GM08714 (cell line): Measurements from ENCODE around the gene KCNQ1.

Experiments
- H3K4me3 ChIP-seq: fragments of 200-500 bp; sonication (Bioruptor generic); 2 replicates; pipeline ENCODE4 v1.5.1; 2014; ENCODE audit warnings: mild to moderate bottlenecking, low read length, inconsistent platforms
- ZNF274 ChIP-seq: IDR thresholded peaks from 2 replicates; pipeline ENCODE4 v1.6.1; 2012; ENCODE audit warnings: mild to moderate bottlenecking, low read depth, low read length

The KCNQ1 gene

GRCh38 chr11:2688381-2689231 lies 243.8 kb downstream of the KCNQ1 start:
- TF ChIP-seq ZNF274, result no peak
- no peak overlapping the region for H3K4me3 ChIP-seq

DNA sequence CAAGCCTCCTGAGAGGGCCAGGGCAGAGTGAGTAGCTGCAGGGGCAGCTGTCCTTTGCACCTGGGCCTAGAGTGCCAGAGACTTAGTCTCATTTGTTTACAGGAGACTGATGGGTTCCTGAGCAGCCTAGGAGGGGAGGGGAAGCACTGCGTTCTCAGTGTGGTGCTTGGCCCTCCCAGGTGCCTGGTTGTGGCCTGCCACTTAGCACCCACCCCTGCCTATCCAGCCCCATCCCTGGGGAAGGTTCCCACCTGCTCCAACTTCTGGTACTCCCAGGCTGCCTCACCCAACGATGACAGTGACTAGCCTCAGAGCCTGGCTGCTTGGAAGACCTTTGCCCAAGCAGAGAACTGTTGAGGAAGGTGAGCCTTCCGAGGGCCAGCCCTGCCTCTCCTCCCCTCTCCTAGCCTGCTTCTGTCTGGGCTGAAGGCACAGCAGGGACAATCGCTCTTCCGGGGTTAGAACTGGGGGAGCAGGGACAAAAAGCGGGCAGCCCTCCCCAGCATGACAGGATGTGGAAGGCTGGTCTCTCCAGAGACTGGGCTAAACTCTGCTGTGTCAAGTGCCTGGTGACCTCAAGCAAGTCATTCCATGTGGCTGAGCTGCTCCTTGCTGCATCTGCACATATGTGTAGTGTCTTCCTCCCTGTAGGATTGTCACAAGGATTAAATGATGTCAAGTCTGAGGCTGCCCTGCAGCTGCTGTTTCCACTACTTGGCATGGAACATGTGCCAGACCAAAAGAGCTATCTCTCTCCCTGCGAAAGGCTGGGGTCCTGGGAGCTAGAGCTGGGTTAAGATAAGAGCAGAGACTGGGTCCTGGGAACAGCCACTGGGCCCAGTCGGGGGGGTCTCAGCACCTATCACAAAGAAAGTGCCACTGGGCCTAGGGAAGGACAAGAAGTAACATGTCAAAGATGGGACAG lies 245.1 kb downstream of the KCNQ1 start:
- TF ChIP-seq ZNF274, result no peak
- H3K4me3 ChIP-seq, result no peak overlapping the region

- no peak overlapping the region for H3K4me3 ChIP-seq
- no peak for TF ChIP-seq ZNF274
Measured at GRCh38 chr11:2690596-2691354, 246.0 kb downstream of the KCNQ1 start.

GRCh38 chr11:2691355-2691761 lies 246.6 kb downstream of the KCNQ1 start:
- no peak overlapping the region for H3K4me3 ChIP-seq
- no peak for TF ChIP-seq ZNF274

DNA sequence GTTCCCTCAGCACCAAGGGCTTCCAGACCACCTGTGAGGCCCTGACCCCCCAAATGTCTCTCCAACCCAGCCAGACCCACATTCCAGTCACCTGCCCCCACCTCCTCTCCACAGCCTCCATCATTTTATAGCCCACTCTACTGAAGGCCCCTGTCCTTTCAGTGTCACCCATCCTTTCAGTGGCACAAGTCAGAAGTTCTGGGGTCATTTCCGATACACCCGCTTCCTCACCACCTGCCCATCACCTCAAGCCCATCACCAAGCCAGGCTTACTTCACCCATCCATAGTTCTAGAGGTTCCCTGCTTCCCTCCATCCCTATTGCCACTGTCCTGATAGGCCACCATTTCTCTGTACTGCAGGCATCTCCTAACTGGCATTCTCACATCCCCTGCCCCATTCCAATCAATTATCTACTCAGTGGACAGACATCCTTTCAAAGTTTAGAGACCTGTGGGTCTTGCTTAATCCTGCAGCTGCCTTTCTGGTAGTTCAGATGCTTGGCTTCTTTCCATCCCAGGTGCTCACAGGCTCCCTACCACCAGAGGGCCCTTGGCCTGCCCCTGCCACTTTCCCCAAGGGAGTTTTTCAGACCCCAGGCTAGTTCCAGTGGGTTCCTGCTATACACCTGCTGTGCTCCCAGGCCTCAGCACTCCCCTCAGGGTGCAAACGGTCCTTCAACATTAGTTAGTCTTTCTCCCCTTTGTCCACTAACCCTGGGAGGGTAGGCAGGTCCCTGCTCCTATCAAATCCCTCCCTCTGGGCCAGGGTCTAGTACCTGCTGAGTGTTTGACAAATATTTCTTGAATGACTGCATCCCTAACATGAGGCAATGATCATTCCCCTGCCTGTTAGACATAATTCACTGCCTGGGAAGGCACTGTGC lies 247.4 kb downstream of the KCNQ1 start:
- no peak for TF ChIP-seq ZNF274
- H3K4me3 ChIP-seq, result no peak overlapping the region

GRCh38 chr11:2693271-2694261 lies 248.8 kb downstream of the KCNQ1 start:
- H3K4me3 ChIP-seq, result no peak overlapping the region
- no peak for TF ChIP-seq ZNF274

DNA sequence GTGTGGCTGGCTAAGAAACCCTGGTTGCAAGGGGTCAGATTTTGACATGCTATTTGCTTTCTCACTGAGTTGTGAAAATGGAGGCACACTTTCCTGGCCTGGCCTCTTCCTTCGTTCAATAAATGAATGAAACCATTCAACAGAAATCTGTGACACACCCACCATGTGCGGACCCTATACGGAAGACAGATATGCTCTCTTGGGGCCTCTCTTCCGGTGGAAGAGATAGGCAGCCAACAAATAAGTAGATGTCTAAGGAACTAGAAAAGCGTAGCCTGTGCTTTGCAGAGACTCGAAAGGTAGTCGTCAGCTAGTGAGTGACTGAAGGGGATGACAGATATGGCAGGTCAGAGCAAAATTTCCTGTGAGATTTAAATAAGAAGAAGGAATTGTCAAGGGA lies 249.7 kb downstream of the KCNQ1 start:
- no peak overlapping the region for H3K4me3 ChIP-seq
- no peak for TF ChIP-seq ZNF274

DNA sequence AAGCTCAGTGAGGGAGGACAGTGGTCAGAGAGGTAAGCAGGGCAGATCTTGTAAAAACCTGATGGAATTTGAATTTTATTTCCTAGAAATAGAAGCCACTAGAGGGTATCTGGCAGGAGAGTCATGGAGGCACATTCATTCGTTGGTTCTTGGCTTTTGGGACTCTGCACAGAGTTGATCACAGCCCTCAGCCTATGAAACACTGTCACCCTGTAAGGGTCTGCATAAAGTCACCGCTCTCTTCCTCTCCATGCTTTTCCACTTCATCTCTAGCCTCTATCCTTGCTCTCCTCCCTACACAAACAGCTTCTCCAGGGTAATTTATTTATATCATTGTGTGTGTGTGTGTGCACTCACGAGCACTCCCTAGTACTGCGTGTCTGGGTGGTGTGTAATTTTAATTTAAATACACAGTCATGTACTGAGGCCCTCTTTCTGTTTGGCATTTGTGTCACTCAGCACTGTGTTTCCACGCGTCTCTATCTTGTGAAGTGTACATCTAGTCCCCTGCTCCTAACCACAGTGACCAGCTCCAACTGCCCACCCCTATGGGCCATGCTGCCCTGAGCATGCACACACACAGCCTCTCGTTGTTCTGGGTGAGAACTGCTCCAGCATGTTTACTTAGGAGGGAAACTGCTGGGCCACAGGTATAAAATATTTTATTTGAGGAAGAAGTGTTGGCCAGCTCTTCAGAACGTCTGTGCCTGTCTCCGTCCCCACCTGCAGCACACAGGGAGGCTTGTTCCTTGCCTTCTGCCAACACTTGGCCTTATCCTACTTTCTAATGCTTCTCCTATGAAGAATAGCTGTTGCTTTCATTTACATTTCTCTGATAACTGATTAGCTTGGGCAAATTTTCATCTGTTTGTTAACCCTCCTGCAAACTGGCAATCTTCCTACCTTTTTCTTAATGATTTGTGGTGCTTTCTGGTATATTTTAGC lies 250.5 kb downstream of the KCNQ1 start:
- H3K4me3 ChIP-seq, result no peak overlapping the region
- no peak for TF ChIP-seq ZNF274

DNA sequence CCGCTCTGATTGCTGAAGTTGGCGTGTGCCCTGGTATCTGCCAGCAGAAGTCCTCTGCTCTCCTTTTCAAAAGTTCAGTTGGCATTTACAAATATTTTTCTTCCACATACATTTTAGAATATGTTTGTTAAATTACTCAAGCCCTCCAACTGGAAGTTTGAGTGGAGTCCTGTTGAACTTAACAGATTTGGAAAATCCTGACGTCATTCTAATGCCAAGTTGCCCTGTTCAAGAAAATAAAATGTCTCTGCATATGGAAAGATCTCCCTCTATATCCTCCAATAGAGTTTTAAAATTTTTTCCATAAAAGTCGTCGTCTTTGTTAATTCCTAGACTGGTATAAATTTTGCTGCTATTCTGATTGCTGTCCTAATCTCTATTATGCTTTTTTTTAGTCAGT lies 251.6 kb downstream of the KCNQ1 start:
- TF ChIP-seq ZNF274, result no peak
- H3K4me3 ChIP-seq, result no peak overlapping the region

GRCh38 chr11:2697866-2698265 lies 253.1 kb downstream of the KCNQ1 start:
- TF ChIP-seq ZNF274, result no peak
- no peak overlapping the region for H3K4me3 ChIP-seq
